Fibroblast of skin of right quadriceps (primary cell): ENCODE measurements around the gene KLK12.

Source experiments
- DNase-seq: peaks from one replicate; pipeline ENCODE4 v3.0.0-alpha.2; 2013

KLK12 gene, protein sequence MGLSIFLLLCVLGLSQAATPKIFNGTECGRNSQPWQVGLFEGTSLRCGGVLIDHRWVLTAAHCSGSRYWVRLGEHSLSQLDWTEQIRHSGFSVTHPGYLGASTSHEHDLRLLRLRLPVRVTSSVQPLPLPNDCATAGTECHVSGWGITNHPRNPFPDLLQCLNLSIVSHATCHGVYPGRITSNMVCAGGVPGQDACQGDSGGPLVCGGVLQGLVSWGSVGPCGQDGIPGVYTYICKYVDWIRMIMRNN

DNA sequence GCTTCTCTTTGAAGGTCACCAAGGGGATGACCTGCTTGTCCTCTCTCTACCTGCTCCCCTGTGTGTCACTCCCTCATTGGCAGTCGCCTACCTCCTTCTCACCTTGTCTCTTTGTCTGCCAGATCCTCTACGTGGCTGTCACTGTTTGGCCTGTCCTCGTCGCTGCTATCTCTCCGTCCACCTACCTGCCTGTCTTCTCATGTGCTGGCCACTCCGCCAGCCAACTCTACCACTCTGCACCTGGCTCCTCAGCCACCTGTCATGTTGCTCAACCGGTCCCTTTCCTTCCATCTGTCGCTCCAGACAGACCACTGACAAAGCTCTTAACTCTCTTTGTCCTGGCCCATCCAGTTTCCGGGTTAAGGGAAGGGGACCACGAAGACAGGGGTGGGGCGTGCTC, at the start of gene KLK12:
Gene KLK12 (minus strand): TSS at position 299 of the 400 bp plus-strand sequence. CDS start 381 bp downstream, outside the sequence.
- DNase-seq, result no peak

DNA sequence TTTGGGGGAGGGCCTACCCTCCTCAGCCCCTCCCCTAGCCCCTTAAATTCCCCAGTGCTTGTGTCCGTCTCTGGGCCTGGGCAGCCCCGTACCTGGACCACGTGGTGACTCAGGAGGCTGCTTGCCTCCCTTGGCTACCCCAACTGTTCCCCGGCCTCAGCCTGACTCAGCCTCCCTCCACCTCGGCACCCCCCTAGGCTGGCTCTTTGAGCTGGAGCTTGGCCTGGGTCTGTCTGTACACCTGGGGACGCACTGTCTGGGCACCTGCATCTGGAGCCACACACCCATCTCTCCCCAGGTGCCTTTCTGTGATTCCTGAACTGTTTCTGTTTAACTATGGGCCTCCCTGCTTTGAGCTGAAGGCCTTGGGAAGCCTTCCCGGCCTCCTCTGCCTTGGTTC, 49.7 kb upstream of the KLK12 start:
- DNase-seq, result no peak

DNA sequence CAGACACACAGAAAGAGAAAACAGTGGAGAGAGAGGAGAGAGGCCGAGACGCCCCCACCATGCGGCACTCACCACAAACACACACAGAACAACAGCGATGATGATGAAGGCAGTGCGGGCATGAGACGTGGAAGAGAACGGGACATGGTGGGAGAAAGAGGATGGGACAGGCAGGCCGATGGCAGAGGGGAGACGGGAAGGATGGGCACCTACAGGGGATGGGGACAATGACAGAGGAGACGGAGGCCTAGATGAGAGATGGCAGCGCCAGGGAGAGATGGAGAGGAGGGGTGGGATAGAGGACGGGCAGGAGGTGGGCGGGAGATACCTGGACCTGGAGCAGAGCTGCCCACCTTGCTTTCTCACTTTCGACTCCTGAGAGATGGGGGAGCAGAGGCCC, 49.0 kb upstream of the KLK12 start:
- no peak for DNase-seq

DNA sequence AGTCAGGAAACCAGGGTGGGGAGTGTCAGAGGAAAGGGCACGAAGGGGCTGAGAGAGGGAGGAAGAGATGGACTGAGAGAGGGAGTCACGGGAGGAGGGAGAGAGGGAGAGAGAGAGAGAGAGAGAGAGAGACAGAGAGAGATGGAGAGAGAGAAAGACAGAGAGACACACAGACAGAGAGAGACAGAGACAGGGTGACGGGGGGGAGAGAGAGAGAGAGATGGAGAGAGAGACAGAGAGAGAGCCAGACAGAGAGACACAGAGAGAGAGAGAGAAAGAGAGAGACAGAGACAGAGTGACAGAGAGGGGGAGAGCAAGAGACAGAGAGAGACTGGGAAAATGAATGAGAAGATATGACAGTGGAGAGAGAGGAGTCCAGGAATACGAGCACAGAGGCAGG, 48.4 kb upstream of the KLK12 start:
- DNase-seq, result no peak

DNA sequence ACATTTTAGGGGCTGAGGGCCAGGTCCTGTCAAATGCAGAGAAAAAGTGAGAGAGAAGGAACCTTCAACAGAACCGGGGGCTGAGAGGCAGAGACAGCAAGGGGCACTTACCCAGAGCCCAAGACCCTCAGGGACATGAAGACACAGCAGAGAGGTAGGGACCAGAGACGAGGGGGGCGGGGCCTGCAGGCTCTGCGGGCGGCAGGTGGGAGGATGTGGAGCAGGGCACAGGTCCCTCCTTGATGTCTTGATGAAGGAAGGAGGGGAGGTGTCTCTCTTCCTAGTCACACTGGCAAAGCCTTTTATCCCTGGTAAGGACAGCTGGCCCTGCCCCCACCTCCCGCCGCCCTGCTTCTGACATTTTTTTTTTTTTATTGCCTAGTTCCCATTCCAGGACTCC, 47.8 kb upstream of the KLK12 start, which contains the start of gene KLK14:
Gene KLK14 (minus strand): TSS at position 277 of the 400 bp plus-strand sequence. CDS start 273 bp downstream, at position 4.
- DNase-seq, result no peak

DNA sequence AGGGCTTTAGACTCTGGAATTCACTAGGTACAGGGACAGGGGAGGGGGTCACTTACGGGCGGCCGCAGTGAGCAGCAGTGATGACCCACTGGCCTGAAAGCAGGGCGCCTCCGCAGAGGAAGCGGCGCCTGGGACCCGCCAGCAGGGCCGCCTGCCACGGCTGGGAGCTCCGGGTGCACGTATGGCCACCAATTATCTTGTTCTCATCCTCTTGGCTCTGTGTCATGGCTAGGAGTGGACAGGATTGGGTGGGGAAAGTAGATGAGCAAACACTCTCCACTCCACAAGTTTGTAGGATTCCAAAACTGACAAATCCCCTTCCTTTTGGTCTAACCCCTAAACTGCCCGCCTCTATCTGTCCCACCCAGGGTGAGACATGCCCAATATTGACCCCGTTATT, 46.7 kb upstream of the KLK12 start:
- DNase-seq, result no peak

DNA sequence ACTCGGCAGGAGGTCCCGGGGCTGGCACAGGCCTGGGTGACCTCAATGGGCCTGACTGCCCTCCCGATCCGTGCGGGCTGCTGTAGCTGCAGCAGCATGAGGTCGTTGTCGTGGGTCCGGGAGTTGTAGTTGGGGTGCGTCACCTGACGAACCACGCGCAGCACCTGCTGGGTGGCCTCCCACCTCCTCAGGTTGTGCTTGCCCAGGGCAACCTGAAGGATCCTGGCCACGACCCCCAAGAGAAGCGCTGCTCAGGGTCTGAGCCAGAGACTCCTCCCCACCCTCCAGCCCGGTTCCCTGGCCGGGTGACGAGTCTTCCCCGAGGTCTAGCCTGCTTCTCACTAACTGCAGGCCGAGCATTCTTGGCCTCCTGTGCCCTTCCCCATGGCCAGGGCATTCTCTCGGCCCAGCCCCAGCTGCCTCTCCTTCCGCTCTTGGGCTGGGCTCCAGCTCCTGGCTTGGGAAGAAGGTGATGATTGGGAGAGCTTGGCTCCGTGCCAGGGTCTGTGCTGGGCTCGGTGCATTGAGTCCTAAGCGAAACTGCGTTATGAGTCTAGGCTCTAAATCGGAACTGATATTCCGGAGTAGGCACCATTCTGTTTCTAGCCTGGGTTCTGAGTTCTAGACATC, 44.8 kb upstream of the KLK12 start:
- no peak for DNase-seq

DNA sequence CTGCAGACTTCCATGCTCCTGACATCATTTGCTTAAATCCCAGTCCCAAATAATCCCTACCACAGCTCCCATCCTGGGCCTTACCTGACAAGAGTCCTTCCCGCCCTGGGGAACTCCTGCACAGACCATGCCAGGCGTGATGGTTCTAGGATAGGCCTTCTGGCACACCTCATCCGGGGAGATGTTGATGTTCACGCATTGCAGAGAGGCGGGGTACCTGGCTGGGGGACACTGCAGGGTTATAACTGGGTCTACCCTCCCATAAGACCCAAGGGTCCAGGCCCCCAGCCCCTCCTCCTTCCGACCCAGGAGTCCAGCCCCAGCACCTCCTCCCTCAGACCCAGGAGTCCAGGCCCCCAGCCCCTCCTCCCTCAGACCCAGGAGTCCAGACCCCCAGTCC, 43.9 kb upstream of the KLK12 start:
- DNase-seq, result no peak

DNA sequence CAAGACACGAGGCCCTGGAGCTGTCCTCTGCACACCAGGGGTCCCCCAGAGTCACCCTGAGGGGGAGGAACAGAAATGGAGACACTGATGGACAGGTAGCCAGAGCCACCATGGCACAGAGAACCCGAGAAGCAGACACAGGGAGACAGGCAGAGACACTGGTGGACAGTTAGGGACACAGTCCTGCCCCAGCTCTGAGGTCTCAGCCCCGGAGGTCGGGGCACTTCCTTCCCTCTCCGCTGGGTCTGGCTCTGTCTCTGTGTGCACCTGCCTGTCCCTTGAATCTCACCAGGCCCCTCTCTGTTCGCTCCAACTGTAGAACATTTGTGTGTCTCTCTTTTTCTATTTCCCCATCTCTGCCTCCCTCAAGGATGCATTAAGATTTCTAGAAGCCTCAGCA, 43.3 kb upstream of the KLK12 start:
- no peak for DNase-seq

DNA sequence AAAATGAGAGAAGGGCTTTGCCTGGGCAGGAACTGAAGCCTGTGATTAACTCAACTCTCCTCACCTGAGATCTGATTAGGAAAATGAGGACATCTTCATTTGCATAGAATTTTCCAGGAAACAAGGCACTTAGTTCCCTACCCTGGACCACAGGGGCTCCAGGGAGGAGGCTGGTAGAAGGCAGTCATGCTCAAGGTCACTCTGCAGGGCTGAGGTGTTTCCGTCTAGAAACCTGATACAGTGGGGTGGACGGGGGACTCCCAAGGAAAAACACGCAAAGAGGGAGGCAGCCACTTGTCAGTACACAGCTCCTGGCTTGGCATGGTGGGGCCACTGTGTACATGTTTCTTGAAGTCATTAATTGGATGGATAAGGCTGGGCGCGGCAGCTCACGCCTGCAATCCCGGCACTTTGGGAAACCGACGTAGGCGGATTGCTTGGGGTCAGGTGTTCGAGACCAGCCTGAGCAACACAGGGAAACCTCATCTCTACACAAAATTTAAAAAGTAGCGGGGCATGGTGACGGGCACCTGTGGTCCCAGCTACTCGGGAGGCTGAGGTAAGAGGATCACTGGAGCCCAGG, 41.9 kb upstream of the KLK12 start:
- no peak for DNase-seq

DNA sequence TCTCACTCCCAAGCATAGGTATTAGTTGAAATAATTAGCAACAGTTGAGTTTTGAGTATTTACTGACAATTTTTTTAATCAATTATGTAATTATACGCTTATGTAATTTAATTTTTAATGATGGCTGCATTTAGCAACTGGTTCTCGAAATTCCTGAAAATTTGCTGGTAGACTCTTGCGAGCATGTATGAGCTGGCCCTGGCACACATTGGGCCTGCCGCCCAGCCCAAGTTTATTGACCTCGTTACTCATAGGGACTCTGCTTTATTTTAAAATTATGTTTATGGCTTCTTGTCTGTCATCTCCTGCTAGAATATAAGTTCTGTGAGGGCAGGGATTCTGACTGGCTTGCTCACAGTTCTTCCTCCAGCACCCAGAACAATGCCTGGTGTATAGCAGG, 41.2 kb upstream of the KLK12 start:
- no peak for DNase-seq

DNA sequence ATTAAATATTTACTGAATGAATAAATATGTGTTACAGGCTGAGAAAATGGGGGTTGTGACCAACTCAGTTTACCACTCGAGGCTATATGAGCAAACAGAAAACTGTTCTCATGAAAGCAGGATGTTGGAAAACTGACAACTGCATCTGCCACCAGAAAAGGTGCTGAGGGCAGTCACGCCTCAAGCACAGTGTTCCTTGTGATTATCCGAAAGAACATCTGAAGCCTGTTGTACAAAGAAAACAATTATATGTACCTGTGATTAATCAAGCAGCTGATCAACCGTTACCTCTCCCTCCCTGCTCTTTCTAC, 36.2 kb upstream of the KLK12 start:
- no peak for DNase-seq

DNA sequence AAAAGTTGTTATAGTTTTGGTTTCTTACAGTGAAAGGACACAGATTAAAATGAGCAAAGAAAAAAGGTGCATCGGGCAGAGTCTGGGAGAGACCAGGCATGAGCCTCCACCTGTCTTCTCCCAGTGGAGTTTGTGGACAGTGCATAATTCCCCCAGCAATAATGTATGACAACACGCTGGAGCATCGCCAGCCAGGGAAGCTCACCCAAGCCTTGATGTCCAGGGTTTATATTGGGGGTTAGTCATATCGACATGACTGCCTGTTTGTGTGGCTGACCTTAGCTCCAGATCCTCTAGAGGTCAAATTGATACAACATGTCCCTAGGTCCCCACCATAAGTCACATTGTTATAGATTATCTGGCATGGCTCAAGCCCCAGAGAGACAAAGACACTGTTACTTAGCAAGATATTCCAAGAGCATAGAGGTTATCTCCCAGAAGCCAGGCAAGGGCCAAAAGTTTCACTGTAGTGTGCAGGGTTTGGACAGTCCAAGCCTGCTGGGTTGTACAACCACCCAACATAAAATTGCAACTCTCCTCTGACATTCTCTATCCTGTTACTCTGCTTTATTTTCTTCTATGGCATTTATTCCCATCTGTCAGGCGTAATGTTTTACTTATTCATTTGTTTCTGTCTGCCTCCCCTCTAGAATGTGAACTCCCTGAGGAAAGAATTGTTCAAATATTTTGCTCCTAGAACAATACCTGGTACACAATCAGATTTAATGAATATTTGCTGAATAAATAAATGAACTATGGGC, 35.7 kb upstream of the KLK12 start:
- DNase-seq, result no peak

DNA sequence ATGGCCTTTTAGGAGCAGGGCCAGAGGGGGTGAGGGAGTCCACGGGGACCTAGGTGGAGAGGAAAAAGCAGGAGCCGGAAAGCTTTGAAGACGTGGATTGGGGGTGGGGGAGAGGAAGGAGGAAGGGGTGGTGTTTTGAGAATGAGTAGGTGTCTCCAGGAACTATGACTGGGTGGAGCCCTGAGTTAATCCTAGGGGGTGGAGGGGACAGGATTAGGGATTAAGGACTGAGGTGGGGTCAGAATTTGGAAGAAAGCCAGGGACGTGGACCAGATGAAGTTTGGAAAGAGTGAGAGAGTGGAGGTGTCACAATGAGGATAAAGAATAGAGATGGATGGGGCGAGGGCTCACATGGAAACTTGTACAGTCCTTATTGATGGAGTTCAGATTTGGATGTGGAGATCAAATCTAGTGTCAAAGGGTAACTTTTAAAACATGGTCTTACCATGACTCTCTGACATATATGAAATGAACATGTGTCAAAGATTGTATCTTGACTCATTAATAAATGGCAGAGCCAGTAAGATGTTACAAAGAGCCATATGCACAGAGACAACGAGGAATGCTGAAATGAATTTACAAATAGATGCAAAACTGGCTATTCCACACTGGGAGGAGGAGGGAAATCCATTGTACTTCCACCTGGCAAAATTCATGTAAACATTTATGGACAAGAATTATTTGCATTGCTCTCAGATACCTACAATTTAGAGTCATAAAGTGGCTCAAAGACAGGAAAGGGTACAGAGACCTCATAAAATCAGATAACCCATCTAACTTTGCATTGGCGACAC, 31.8 kb upstream of the KLK12 start:
- no peak for DNase-seq

DNA sequence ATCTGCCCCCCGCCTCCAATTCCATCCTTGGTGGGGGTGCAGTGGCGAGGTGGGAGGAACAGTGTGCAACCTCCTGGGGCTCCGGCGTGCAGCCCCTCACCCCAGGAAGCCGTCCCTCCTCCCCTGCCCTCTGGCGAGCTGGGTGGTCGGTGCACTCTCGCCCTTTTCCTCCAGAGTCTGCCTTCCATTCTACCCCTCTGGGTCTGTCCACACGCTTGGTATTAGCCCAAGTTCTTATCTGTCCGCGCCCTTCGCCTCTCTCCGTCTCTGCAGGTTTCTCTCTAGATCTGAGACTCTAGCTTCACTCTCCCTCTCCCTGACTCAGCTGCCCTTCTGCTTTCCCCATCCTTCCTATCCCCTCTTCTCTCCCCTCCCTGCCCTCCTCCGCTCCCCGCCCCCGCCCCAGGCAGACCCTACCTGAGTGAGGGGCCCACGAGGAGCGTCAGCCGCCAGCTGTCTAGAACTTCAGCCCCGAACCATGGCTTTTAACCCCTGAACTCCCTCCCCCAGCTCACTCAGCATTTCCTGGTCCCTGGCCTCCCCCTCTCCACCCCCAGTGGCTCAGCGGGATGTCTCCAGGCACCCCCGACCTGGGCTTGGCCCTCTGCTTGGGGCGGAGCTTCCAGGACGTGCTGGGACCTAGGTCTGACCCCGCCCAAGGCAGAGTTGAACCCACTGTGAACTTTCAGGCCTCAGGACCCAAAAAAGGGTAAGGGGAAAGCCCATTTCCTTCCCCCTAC, 30.6 kb upstream of the KLK12 start:
- no peak for DNase-seq

DNA sequence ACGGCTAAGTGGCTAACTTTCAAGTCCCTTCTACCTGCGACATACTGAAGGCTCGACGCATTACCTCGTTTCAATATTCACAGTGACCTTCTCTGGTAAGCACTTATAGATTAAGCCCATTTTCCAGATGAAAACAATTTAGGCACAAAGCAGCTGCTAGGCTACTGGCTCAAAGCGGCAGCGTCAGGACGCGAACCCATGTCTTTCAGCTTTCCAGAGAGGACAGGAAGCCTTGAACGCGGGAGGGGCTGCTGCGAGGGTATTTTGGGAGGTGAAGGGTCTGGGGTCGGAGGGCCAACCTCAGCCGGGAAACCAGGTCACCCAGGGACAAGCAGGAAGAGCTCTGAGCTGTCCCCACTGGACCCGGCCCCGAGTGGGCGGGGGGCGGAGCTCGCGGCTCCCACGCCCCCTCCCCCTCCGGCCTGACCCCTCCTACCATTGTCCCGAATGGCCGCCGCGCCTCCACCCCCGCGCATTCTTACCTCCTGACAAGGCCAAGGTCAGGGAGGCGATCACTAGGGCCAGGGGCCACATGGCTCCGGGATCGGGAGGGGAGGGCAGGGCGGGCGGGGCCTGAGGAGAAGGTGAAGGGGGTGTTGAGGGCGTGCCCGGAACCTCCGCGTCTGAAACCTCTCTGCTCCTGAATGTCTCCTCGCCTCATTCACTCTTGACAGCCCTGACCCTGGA, 29.9 kb upstream of the KLK12 start, which contains the start of gene KLK13:
Gene KLK13 (minus strand): TSS at position 559 of the 687 bp plus-strand sequence. CDS start 25 bp downstream, at position 534.
- DNase-seq, result no peak

DNA sequence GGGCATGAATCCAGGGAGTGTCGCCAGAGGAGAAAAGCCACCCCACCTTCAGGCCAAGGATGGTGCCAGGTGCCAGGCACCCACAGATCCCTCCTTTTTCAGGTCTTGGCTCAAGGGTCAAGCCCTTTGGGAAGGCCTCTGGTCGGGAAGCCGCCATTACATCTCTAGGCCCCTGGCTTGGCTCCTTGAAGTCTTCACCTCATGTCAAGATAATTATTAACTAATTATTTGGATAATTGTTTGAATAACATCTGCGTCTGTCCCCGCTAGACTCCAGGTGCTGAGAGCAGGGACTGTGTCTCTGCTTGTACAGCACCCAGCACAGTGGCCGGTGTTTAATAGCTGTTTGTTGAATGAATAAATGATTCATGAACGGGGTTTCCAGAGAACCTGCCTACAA, 28.9 kb upstream of the KLK12 start:
- DNase-seq, result no peak

DNA sequence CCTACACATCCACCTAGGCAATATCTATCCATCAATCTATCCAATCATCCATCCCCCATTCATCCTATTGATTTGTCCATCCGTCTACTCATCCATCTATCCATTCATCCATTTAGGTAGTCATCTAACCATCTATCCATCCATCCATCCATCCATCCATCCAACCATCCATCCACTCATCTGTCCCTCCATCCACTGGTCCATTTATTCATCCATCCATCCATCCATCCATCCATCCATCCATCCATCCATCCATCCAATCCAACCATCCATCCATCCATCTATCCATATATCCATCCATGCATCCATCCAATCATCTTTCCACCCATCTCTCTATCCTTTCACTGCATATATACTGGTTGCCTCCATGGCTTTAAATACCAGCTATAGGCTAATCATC, 26.2 kb upstream of the KLK12 start:
- no peak for DNase-seq

DNA sequence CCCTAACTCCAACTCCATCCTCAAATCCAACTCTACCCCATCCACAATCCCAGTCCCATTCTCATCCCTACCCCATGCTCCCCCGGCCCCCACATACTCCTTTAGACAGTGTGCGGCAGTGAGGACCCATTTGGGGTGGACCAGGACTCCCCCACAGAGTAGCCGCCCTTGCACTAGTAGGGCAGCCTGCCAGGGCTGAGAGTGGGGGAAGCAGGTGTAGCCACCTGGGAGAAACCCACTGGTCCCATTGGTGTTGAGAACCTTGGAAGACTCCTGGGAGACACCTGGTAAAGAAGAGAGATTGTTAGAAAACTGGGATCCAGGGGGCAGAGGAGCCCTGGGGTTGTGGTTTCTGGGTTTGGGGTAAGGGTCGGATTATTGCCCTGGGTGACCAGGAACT, 25.5 kb upstream of the KLK12 start:
- no peak for DNase-seq

DNA sequence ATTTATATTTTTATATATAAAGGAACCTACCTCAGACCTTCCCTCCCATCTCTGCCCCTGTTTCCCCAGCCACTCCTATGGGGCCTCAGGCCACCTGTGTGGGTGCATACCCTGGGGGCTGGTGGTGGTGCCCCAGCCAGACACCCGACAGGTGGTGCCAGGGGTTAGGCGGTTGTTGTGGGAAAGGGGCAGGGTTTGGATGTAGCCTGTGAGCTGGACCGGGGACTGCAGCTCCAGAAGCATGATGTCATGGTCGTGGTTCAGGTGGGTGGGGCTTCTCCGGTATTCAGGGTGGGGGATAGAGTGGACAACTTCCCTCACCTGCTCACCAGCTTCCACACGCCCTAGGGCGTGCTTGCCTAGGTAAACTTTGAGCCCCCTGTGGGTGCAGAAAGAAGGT, 24.9 kb upstream of the KLK12 start:
- no peak for DNase-seq

DNA sequence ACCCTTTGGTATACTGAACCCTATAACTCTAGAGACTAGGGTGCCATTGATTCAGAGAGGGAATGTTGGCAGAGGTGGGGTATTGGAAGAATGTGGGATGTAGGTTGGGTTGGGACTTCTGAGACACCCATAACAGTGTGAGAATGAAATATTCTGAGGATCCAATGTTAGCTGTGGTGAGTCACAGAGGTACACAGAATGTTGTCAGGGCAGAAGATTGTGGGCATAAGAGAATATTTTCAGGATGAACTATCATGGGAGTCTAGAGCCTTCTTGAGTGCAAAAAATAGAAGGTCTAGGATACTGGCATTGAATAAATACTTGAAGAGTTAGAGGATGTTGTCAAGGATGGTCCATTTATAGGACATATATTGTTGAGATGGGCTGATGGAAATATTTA, 21.1 kb upstream of the KLK12 start:
- DNase-seq, result no peak

DNA sequence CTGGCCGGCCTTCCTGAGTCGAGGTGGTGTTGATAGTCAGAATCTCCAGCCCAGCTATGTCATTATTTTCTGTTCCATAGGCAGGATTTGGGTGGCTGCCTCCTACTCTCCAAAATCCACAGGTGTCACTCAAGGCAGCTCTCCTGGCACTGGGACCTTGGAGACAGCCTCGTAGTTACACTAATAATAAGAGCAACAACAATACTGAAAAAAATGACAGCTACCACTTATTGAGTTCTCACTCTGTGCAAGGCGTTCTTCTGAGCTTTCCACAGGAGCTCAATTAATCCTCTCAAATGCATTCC, 12.2 kb upstream of the KLK12 start:
- DNase-seq, result no peak
